Neuron (in vitro differentiated cells): ENCODE data around the gene SRSF4.
"Not testable (repeated sequence)": the region's sequence is repeated elsewhere in the genome, so short reads cannot be mapped to it uniquely, and the experiment has no call there.

Experiments used
- H2AFZ ChIP-seq: one replicate; pipeline ENCODE4 v1.6.1; 2013; ENCODE audit warnings: low read depth, mild to moderate bottlenecking, inconsistent platforms, low read length, moderate library complexity
- H3K27me3 ChIP-seq: one replicate; pipeline ENCODE4 v1.6.1; 2013; ENCODE audit warnings: low read length; ENCODE audit not compliant: insufficient read depth
- H3K36me3 ChIP-seq: one replicate; pipeline ENCODE4 v1.6.1; 2013; ENCODE audit warnings: low read length; ENCODE audit not compliant: insufficient read depth
- H3K4me1 ChIP-seq: one replicate; pipeline ENCODE4 v1.6.1; 2013; ENCODE audit warnings: low read length; ENCODE audit not compliant: insufficient read depth
- H3K4me3 ChIP-seq: 2 replicates; pipeline ENCODE4 v1.5.1; 2013; ENCODE audit warnings: mild to moderate bottlenecking, low read length, moderate library complexity
- H3K9me3 ChIP-seq: one replicate; pipeline ENCODE4 v1.6.1; 2013; ENCODE audit warnings: low read length

The SRSF4 gene

DNA sequence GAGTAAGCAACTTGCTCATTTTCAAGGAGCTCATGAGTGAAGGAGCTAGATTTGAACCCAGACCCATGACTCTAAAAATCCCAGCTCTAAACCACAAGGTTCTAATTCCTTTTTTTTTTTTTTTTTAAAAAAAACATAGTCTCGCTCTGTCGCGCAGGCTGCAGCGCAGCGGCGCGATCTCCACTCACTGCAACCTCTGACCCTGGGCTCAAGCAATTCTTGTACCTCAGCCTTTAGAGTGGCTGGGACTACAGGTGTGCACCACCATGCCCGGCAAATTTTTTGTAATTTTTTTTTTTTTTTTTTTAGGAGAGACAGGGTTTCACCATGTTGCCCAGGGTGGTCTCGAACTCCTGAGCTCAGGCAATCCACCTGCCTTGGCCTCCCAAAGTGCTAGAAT lies 13.8 kb downstream of the SRSF4 start:
- no peak overlapping the region for H2AFZ ChIP-seq
- H3K36me3 ChIP-seq: peaks cover 56% of the 10 kb centered on the region
- H3K4me1 ChIP-seq: peaks cover 32% of the 10 kb centered on the region

GRCh38 chr1:29166291-29166878 lies 15.3 kb downstream of the SRSF4 start:
- peaks cover 62% of the 10 kb centered on the region for H3K36me3 ChIP-seq

More for the DNA sequence above, 13.8 kb downstream of the SRSF4 start:
- Histone ChIP-seq H3K27me3 (no peaks in the 10 kb centered on the region), H3K4me3 (no peak overlapping the region), H3K9me3 (no peaks in the 10 kb centered on the region)

DNA sequence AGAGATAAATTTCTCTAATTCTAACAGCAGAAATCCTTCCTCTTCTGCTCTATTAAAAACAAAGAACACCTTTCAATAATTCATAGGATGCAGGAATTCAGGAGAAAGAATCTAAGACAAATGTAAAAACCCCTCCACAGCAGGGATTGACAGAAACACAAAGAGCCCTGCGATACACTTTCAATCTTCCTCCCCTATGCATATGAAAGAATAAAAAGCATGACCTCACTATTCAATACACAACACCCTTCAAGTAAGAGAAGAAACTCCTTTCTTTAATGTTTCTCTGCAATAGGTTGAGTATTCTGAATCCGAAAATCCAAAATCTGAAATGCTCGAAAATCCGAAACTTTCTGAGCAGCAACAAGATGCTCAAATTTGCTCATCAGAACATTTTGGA lies 17.1 kb downstream of the SRSF4 start:
- Histone ChIP-seq H3K9me3 (no peaks in the 10 kb centered on the region), H2AFZ (no peak overlapping the region), H3K4me3 (no peak overlapping the region), H3K36me3 (peaks cover 60% of the 10 kb centered on the region), H3K4me1 (peaks cover 32% of the 10 kb centered on the region), H3K27me3 (no peaks in the 10 kb centered on the region)

More at GRCh38 chr1:29166291-29166878, 15.3 kb downstream of the SRSF4 start:
- Histone ChIP-seq H2AFZ (no peak overlapping the region), H3K4me3 (no peak overlapping the region), H3K9me3 (no peaks in the 10 kb centered on the region), H3K27me3 (no peaks in the 10 kb centered on the region), H3K4me1 (peaks cover 32% of the 10 kb centered on the region)

DNA sequence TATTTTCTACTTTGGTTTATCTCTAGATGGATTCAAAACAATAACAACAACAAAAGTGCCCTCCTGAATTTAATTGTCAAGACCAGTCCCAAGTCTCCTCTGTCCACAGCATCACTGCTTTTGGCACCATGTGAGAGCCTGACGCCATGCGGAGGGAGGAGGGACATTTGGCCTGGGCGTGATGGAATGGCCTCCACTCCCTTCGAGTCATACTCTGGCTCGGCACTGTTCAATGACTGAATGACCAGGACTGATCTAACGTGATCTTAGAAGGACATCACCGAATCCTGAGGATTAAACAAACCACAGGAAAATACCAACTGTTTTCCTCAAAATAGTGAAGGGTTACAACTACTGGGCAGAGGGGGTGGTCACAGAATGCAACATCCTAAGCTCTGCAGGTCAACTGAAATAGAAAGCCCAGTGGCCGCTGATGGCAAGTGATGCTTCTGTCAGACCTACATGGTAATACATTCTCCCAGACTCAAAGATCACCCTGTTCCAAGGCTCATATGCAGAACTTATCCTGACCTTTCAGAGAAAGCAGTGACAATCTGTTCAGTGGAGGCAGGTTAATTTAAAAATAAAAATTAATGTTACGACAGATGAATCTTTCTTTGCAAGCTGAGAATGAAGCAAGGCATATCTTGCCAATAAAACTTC lies 19.1 kb downstream of the SRSF4 start:
- Histone ChIP-seq H3K36me3 (peaks cover 61% of the 10 kb centered on the region), H3K27me3 (no peaks in the 10 kb centered on the region), H3K4me3 (no peak overlapping the region), H2AFZ (no peak overlapping the region), H3K9me3 (no peaks in the 10 kb centered on the region), H3K4me1 (peaks cover 32% of the 10 kb centered on the region)

GRCh38 chr1:29162025-29162424 lies 19.7 kb downstream of the SRSF4 start:
- H3K27me3 ChIP-seq: no peaks in the 10 kb centered on the region
- H3K4me3 ChIP-seq: no peak overlapping the region
- no peak overlapping the region for H2AFZ ChIP-seq
- peaks cover 32% of the 10 kb centered on the region for H3K4me1 ChIP-seq
- H3K36me3 ChIP-seq: peaks cover 62% of the 10 kb centered on the region
- no peaks in the 10 kb centered on the region for H3K9me3 ChIP-seq

DNA sequence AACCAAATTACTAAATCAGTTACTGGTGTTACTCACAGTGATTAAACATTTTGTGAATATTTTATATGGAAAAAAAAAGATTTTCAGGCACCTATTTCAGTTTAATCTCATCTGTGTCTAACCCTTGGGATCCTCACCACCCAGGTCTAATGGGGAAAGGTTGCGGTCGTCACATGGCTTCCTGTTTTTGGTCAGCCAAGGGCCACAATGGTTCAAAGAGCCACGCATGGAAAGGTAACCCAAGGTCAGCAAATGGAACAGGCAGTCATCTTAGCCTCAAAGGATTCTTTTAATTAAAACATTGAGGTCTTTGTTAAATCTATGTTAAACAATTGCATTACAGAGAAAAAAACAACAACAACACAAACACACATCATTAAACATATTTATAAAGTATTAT lies 21.9 kb downstream of the SRSF4 start:
- Histone ChIP-seq H2AFZ (no peak overlapping the region), H3K4me1 (peaks cover 16% of the 10 kb centered on the region), H3K36me3 (peaks cover 69% of the 10 kb centered on the region), H3K4me3 (no peak overlapping the region), H3K9me3 (no peaks in the 10 kb centered on the region), H3K27me3 (no peaks in the 10 kb centered on the region)

GRCh38 chr1:29157269-29157601 lies 24.5 kb downstream of the SRSF4 start:
- no peak overlapping the region for H2AFZ ChIP-seq
- no peaks in the 10 kb centered on the region for H3K4me1 ChIP-seq
- no peaks in the 10 kb centered on the region for H3K9me3 ChIP-seq
- no peak overlapping the region for H3K4me3 ChIP-seq
- peaks cover 86% of the 10 kb centered on the region for H3K36me3 ChIP-seq
- H3K27me3 ChIP-seq: no peaks in the 10 kb centered on the region

GRCh38 chr1:29156543-29157268 lies 25.0 kb downstream of the SRSF4 start:
- no peaks in the 10 kb centered on the region for H3K4me1 ChIP-seq
- H3K36me3 ChIP-seq: peaks cover 88% of the 10 kb centered on the region
- no peak overlapping the region for H2AFZ ChIP-seq
- H3K27me3 ChIP-seq: no peaks in the 10 kb centered on the region
- no peak overlapping the region for H3K4me3 ChIP-seq
- no peaks in the 10 kb centered on the region for H3K9me3 ChIP-seq

DNA sequence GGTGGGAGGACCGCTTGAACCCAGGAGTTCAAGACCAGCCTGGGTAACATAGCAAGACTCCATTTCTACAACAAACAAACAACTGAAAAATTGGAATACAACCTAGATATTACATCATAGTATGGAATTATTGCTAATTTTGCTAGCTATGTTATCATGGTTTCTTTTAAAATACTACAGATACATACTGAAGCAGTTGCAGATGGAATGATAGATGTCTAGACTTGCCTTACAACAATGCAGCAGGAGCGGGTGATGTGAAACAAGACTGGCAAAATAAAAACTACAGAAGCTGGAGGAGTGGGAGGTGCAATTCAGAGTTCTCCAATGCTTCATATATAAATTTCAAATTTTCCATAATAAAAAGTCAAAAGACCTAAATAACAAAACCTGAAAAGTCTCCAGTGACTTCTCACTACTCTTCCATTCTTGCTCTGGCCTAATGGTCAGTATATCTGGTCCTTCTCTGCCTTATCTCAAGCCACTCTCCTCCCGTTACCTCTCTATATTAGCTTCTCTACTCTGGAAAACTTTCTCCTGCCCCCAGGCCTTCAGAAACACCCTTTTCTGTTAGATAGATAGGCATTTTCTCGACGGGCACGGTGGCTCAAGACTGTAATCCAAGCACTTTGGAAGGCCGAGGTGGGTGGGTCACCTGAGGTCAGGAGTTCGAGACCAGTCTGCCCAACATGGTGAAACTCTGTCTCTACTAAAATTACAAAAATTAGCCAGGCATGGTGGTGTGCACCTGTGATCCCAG lies 29.5 kb downstream of the SRSF4 start:
- Histone ChIP-seq H3K4me3 (no peak overlapping the region), H3K27me3 (no peaks in the 10 kb centered on the region), H3K36me3 (peaks cover 96% of the 10 kb centered on the region), H2AFZ (no peak overlapping the region), H3K9me3 (peaks cover 7% of the 10 kb centered on the region), H3K4me1 (no peaks in the 10 kb centered on the region)

- H3K27me3 ChIP-seq, H3K4me1 ChIP-seq, H2AFZ ChIP-seq, H3K4me3 ChIP-seq, H3K9me3 ChIP-seq: not testable (repeated sequence)
- peaks cover 94% of the 10 kb centered on the region for H3K36me3 ChIP-seq
These were observed 31.4 kb downstream of the SRSF4 start for GRCh38 chr1:29150346-29150745.

GRCh38 chr1:29148656-29149491 lies 32.8 kb downstream of the SRSF4 start:
- no peaks in the 10 kb centered on the region for H3K27me3 ChIP-seq
- peaks cover 7% of the 10 kb centered on the region for H3K9me3 ChIP-seq
- H2AFZ ChIP-seq: no peak overlapping the region
- H3K36me3 ChIP-seq: peaks cover 85% of the 10 kb centered on the region
- H3K4me3 ChIP-seq: no peak overlapping the region
- peaks cover 4% of the 10 kb centered on the region for H3K4me1 ChIP-seq

DNA sequence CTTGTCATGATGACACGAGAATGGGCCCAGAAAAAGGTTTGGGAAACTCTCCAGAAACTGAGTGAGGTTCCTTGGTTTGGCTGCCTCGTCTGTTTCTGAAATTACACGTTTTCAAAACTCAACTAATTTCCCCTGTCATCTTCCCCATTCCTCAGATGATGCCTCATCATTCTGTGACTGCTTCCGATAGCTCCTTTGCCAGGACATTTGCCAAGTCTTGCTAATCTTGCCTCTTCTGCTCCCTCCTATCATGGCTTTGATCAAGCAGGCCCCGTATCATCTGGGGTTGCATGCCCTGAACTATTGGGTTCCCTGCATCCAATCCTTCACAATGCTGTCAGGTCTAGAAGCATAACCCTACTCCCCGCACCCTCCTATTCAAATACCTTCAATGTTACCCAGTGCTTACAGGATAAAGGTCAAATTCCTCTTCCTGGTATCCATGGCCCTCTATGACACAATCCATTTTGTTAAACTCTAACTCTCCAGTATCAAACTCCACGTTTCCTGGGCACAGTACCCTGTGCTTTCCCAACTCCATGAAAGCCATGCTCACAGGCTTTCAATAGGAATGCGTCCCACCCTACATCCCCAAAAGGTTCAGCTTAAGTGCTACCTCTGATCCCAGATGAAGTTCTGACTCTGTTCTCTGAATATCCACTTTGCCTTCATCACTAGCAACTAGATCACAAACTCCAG lies 35.8 kb downstream of the SRSF4 start:
- Histone ChIP-seq H3K27me3 (no peaks in the 10 kb centered on the region), H3K9me3 (peaks cover 7% of the 10 kb centered on the region), H2AFZ (no peak overlapping the region), H3K36me3 (peaks cover 59% of the 10 kb centered on the region), H3K4me1 (peaks cover 4% of the 10 kb centered on the region), H3K4me3 (no peak overlapping the region)
